Measurements from ENCODE around the gene NANOS3. TPM values are rescaled to one million over a fixed set of nuclear protein-coding genes. Genes with fewer than 3 reads are reported as not detected.

The NANOS3 gene
- total RNA-seq, 2 experiments from 2014 or later: not detected

GRCh38 chr19:13835791-13836723 lies 40.9 kb upstream of the NANOS3 start:
- BruUV-seq (replicated peaks): no TSS peak
- H3K4me2 ChIP-seq (ENCODE audit: low read length): peak overlapping the region; percentile 71

GRCh38 chr19:13838435-13839129 lies 38.4 kb upstream of the NANOS3 start:
- ChIA-PET CTCF (ENCODE audit: unreplicated experiment) (no interaction called here), POLR2A (interaction anchor here (1.4 kb wide), 1 partner anchor 43 kb away, joined by 3 read pairs; the partner anchor contains the start of gene ZSWIM4)
- no peaks in the 10 kb centered on the region for H3K36me3 ChIP-seq (ENCODE audit: insufficient read depth, low read length)
- no peak for DNase-seq (ENCODE audit: low spot score)
- H3K4me2 ChIP-seq (ENCODE audit: low read length): peak overlapping the region; percentile 76
- peaks cover 72% of the 10 kb centered on the region for H3K4me1 ChIP-seq (ENCODE audit: insufficient read depth, low read length, poor library complexity, severe bottlenecking)
- H3K27ac ChIP-seq (ENCODE audit: low read depth, low read length, poor library complexity, severe bottlenecking): peak overlapping the region; percentile 64
- no peak for TF ChIP-seq CTCF (conservative IDR thresholded peaks at IDR 0.05; ENCODE audit: low read length)
- TF ChIP-seq EZH2phosphoT487 (IDR thresholded peaks at IDR 0.05; ENCODE audit: borderline replicate concordance, low read depth, low read length): no peak
- no peaks in the 10 kb centered on the region for H3K9me2 ChIP-seq (ENCODE audit: insufficient read depth, low read length)
- BruUV-seq (replicated peaks): no TSS peak
- no peaks in the 10 kb centered on the region for H3K79me2 ChIP-seq (ENCODE audit: insufficient read depth, low read depth, low read length)
- peak overlapping the region; percentile 65 for H3K4me3 ChIP-seq (ENCODE audit: low read depth, low read length, poor library complexity, severe bottlenecking)
- peak overlapping the region; percentile 74; the same call in 1 of the 2 replicates for H2AFZ ChIP-seq (ENCODE audit: low read length)
- no peaks in the 10 kb centered on the region for H4K20me1 ChIP-seq (ENCODE audit: insufficient read depth, low read length)
- no peaks in the 10 kb centered on the region for H3K9me3 ChIP-seq (ENCODE audit: low read length)
- intact Hi-C loops (cut with micrococcal nuclease; ENCODE audit: unreplicated experiment): loop anchor here (10.0 kb wide), 2 partner anchors 54 to 674 kb away; no protein-coding TSS in a partner anchor

More at GRCh38 chr19:13835791-13836723, 40.9 kb upstream of the NANOS3 start:
- CTCF ChIA-PET (ENCODE audit: unreplicated experiment): no interaction called here
- Histone ChIP-seq H3K9me2 (ENCODE audit: insufficient read depth, low read length) (no peaks in the 10 kb centered on the region), H2AFZ (ENCODE audit: low read length) (peak overlapping the region; percentile 56; the same call in 1 of the 2 replicates), H3K4me3 (ENCODE audit: low read depth, low read length, poor library complexity, severe bottlenecking) (peak overlapping the region; percentile 33), H3K4me1 (ENCODE audit: insufficient read depth, low read length, poor library complexity, severe bottlenecking) (peaks cover 65% of the 10 kb centered on the region), H3K36me3 (ENCODE audit: insufficient read depth, low read length) (no peaks in the 10 kb centered on the region), H3K79me2 (ENCODE audit: insufficient read depth, low read depth, low read length) (no peaks in the 10 kb centered on the region), H3K27ac (ENCODE audit: low read depth, low read length, poor library complexity, severe bottlenecking) (peak overlapping the region; percentile 67), H4K20me1 (ENCODE audit: insufficient read depth, low read length) (no peaks in the 10 kb centered on the region), H3K9me3 (ENCODE audit: low read length) (no peaks in the 10 kb centered on the region)
- no peak for TF ChIP-seq EZH2phosphoT487 (IDR thresholded peaks at IDR 0.05; ENCODE audit: borderline replicate concordance, low read depth, low read length)
- TF ChIP-seq CTCF (conservative IDR thresholded peaks at IDR 0.05; ENCODE audit: low read length): no peak
- POLR2A ChIA-PET: interaction anchor here (0.5 to 1.9 kb wide), 4 partner anchors 10 to 88 kb away, joined by 5 to 6 read pairs (median 5); partner anchors contain the start of gene C19orf53
- intact Hi-C loops (cut with micrococcal nuclease; ENCODE audit: unreplicated experiment): loop anchor here (10.0 kb wide), 2 partner anchors 51 to 671 kb away; no protein-coding TSS in a partner anchor
- DNase-seq (ENCODE audit: low spot score): peak; percentile 55
